GM18507 (cell line): Measurements from ENCODE around the gene ARHGAP24.
"Not testable (repeated sequence)": the region's sequence is repeated elsewhere in the genome, so short reads cannot be mapped to it uniquely, and the experiment has no call there.

Experiments
- DNase-seq: peaks from one replicate; pipeline ENCODE4 v3.0.0; 2011; ENCODE audit warnings: low read depth; ENCODE audit not compliant: insufficient read length; ENCODE audit errors: extremely low spot score
- FAIRE-seq: peaks from 2 replicates; lab custom pipeline; 2011; peaks lifted over from hg19 to GRCh38; lab: Jason Lieb, UNC

ARHGAP24 gene

GRCh38 chr4:85820101-85820500 is 345.2 kb downstream of the ARHGAP24 start:
- not testable (repeated sequence) for DNase-seq, FAIRE-seq

DNA sequence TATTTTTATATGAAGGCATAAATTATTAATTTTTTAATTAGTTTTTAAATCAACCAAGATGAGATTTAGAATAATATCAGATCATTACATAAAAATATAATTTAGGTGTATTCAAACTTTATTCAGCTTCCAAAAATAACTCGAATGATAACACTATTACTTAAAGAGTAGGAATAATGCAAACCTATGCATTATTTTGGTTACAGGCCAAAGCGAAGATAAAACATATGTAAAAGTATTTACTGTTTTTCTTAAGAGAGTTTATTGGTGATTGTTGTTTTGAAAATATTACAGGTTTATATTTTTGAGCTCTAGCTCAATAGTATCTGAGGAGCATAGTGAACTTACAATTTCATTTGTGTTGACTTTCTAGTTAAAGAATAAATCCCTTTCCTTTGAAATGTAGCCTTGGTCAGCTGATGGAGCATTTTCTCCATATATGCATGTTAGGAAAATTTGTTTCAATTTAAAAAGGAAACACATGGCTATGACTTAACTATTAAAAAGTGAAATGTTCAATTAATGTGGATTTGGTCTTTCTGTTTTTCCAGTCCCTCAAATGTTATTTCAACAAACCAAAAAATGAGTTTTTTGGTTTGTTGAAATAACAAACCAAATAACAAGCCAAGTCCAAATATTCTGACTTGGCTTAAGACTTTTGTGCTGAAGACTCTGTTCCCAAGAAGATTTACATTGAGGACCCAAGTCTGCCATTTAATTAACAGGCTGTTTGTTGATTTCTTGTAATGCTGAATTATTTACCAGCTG is 346.9 kb downstream of the ARHGAP24 start:
- FAIRE-seq (no peak), DNase-seq (no peak)

DNA sequence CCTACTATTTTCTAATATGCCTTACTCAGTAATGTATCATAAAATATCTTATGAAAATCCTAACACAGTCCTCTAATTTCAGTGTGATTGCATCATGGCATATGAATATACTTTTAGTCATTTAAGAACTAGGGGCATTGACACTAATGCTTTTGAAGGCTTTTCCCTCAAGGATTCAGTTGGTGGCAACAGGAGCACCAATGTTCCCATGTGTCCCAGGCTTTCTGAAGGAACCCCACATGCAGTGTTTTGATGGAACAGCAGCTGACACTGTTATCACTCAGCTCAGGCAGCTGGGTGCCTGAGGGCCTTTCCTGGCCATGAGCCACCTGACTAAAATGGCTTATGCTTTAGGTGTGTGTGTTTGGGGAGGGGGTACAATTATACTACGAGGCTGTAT is 348.3 kb downstream of the ARHGAP24 start:
- DNase-seq (no peak), FAIRE-seq (no peak)

DNA sequence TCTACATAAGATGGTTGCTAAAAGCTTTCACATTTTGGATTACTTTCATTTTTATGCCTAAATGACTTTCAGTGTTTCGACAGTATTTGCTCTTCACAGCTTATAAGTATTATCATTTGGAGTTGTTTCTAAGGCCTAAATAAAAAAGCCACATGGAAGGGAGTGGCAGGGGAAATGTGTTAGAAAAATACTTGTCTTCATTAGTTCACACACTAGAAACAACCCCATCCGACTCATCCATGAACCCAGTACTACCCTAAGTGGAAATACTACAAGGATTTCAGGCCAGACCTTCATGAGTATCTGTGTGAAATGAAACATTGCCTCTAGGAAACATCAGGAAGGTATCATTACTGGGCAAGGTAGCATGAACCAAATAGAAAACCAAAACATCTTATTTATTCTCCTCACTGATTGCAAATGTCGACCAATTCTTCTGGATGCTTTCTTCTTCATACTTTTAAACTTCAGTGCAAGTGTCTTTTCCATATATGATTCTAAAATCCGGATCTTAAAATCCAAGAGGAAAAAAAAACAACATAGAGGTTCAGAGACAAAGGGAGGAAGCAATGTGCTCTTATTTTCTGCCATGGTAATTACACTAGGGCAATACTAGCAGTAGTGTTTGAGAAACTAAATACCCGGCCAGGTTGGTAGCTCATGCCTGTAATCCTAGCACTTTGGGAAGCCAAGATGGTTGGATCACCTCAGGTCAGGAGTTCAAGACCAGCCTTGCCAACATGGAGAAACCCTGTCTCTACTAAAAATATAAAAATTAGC is 349.4 kb downstream of the ARHGAP24 start:
- DNase-seq (no peak), FAIRE-seq (no peak)

- DNase-seq (no peak), FAIRE-seq (peak; percentile 73)
Measured at GRCh38 chr4:85826060-85826678, 351.2 kb downstream of the ARHGAP24 start.

DNA sequence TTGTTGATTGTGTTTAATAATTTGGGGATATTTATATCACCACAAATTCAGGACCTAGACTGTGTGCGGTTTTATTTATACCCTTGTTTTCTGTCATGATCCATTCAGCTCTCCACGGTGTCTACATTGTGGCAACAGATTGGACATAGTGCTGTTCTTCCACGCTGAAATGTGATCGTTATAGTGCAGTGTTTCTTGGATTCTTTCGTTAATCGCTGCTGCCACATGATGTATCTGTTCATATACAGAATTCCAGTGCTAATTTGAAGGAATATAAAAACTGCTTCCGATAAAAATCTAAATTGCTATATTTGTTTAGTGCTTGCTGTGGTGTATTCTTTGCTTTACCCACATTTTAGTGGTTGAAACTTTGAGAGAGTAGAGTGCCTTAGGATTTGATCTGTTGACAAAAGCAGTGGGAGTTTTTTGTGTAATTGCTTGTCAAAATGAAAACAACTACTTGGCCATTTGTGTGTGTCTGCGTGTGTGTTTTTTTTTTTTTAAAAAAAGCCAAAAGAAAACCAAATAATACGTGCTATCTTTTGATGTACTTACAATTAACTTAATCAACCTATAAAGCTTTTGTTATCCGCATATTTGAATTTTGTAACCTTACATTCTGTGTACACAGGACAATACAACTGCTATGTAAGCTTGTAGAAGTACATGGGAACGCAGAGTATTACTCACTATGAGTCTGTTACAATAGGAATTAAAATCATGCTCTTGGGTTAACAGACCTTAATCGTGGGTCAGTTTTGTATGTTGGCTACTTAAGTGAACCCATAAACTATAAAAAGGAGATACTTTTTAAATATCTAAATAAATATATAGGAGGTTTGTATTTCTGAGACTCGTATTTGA is 353.3 kb downstream of the ARHGAP24 start:
- FAIRE-seq (no peak), DNase-seq (no peak)

DNA sequence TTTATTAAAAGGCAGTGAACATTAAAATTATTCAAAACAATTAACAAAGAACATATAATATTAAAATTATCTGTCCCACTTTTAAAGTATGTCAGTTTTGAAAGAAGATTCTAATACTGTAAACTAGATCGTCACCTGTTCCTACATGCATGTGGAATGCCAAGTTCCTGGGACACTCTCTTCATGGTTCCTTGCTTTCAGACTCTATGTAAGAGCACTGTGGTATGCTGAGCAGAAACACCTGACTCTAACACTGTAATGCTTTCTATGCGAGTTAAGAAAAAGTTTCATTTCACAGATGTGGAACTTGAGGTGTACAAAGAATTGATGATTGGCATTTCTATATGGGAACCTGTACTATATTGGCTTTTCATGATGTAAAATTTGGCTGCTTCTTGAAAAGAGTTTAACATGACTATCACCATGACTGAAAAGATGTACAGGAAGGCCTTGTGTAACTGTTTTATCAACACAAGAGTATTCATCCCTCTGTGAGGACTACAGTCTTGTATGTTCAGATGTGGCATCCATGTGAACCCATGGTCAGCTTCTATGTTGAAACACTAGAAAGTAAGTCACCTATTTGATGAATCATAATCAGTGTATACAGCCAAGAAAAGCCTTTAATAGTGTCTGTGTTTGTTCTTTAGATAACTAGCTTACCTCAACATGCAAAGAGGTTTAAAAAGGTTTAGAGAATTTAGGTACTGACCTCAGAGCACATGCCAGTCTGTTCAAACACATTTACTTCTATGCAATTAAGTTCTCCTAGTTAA is 354.5 kb downstream of the ARHGAP24 start:
- FAIRE-seq = no peak

GRCh38 chr4:85831647-85832046 is 356.7 kb downstream of the ARHGAP24 start:
- no peak for FAIRE-seq
- no peak for DNase-seq

More for the DNA sequence above, 354.5 kb downstream of the ARHGAP24 start:
- no peak for DNase-seq

GRCh38 chr4:85833302-85833701 is 358.4 kb downstream of the ARHGAP24 start:
- no peak for FAIRE-seq
- DNase-seq = no peak

DNA sequence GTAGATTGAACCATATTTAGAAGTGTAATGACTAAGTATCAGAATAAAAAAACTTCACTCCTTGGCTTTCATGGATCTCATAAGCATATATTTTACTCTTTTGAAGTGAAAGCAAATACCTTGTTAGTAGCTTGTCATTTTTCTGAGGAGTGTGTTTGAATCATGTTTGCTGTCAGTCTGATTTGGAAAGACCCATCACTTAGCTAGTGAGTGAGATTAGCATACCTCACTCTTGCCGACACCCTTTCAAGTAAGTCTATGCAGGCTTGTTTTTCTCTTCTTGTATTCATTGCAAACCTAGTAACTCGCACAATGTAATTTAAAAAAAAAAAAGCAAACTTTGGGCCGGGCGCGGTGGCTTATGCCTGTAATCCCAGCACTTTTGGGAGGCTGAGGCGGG is 360.0 kb downstream of the ARHGAP24 start:
- DNase-seq (no peak), FAIRE-seq (no peak)

DNA sequence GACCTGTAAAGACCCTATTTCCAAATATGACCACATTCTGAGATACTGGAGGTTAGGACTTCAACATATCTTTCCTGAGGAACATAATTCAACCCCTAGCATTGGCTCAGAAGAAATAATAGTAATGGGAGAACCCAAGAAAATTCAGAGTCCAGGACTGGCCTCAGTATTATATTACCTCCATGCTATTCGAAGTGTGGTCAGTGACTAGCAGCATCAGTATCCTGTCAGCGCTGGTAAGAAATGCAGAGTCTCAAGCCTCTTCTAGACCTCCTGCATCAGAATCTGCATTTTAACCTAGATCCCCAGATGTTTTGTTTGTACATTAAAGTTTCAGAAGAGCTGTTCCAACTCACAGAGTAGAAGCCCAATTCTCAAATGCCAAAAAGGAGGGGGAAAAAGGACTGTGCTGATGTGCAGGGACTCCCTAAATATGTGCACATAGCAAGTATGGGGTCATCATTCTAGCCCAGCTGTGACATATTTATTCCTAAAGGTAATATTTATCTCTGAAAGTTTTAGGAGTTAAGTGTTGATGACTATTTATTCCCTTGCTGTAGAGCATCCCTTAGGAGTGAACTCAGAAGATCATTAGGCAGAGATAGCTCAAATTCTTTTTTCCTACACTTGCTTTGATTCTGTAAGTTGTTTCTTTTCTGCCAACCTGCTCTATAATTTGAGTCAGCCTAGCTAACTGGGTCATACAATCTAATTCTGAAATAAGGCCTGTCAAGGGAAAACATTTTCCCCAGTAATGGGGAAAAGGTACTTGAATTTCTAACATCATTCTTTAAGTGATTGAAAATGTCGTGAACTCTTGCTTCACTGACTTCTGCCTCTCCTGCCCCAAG is 361.9 kb downstream of the ARHGAP24 start:
- no peak for DNase-seq
- FAIRE-seq = no peak

DNA sequence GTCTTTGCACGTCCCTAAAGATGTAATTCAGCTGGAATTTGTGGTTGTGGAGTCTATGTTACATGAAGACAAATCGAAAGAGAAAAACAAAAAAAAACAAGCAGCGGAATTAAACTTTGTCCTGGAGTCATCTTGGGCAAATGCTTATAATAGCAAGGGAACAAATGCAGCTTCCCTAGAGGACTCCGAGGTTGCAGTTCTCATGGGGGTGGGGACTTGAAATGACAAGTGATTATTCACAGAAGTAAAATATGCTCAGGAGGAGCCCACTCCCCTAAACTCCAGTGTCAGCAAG is 362.4 kb downstream of the ARHGAP24 start:
- no peak for FAIRE-seq
- no peak for DNase-seq

DNA sequence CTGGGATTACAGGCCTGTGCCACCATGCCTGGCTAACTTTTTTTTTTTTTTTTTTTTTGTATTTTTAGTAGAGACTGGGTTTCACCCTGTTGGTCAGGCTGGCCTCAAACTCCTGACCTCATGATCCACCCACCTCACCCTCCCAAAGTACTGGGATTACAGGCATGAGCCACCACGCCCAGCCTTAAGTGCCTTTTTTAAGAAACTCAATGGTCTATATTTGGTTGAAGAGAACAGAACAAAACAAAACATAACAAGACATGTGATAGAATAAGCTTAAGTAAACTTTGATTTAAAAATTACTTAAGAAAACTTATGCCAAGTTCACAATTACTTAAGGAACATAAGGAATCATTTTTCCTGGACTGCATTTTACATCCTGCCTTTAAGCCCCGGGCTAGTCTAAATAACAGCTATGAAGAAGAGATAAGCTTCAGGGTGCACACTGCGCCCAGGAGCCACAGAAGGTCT is 365.1 kb downstream of the ARHGAP24 start:
- not testable (repeated sequence) for DNase-seq, FAIRE-seq

DNA sequence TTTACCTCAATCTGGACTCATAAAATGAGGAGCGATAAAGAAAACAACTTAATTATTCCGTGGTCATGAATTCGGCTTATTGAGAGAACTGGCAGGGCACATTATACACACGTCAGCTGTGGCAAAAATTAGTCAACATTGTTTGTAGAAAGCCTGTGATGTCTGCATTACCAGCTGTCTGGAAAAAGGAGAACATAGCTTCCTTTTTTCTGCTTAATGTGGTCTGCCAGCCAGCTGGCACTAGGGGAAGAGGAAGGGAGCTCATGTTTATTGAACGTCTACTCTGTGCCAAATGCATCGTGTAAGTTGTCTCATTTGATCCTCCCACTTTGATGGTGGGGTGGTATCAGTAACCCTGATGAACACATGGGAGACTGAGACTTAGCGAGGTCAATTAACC is 367.6 kb downstream of the ARHGAP24 start:
- FAIRE-seq = no peak
- no peak for DNase-seq

DNA sequence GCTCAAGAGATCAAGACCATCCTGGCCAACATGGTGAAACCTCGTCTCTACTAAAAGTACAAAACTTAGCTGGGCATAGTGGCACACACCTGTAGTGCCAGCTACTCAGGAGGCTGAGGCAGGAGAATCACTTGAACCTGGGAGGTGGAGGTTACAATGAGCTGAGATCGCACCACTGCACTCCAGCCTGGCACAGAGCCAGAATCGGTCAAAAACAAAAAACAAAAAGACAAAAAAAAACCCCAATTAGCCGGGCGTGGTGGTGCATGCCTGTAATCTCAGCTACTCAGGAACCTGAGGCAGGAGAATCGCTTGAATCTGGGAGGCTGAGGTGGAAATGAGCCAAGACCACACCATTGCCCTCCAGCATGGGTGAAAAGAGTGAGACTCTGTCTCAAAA is 378.8 kb downstream of the ARHGAP24 start:
- not testable (repeated sequence) for DNase-seq, FAIRE-seq

GRCh38 chr4:85854546-85854945 is 379.6 kb downstream of the ARHGAP24 start:
- DNase-seq (no peak), FAIRE-seq (no peak)

DNA sequence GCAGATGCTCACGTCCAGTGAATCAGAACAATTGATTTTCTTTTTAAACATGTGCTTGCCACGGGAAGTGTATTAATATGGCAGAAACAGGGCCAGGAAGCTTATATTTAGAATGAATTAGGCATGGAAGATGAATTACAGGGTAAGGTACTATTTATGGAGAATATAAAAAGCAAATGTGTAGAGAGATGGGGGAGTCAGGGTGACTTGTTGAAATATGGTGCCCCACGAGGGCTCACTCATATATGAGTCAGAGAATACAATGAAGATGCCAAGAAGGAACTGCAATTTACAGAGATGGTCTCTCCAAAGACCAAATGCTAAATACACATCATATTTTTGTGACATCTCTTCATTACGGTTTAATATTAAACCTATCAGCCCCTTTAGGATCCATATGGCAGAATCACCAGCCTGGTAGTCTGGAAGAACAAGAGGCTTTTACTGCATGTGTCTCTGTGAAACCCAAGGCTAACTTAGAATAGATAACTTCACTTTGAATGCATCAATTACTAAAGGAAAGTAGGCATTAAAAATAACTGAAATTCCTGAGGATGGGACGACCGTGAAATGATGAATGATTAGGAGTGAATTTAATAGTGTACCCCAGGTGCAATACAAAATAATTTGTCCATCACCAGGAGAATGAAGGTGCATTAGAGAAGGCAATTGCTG is 385.3 kb downstream of the ARHGAP24 start:
- DNase-seq = no peak
- no peak for FAIRE-seq
